ENCODE measurements around the gene CLSTN3. TPM values are rescaled to one million over a fixed set of nuclear protein-coding genes. Genes with fewer than 3 reads are reported as not detected.

Gene CLSTN3
- total RNA-seq, 1 donor from 2014 or later: 57.8 TPM

GRCh38 chr12:7150356-7150755 is 20.2 kb downstream of the CLSTN3 start:
- no peak for DNase-seq (ENCODE audit: low spot score)
- no peaks in the 10 kb centered on the region for H3K27me3 Mint-ChIP-seq (ENCODE audit: low read depth)
- H3K27ac Mint-ChIP-seq: no peak overlapping the region
- no peak overlapping the region for H3K4me3 Mint-ChIP-seq (ENCODE audit: low read depth)
- intact Hi-C loops (cut with micrococcal nuclease): no loop called here
- no peaks in the 10 kb centered on the region for H3K4me1 Mint-ChIP-seq (ENCODE audit: low read depth)
- peaks cover 57% of the 10 kb centered on the region for H3K36me3 Mint-ChIP-seq (ENCODE audit: low read depth)
- no peaks in the 10 kb centered on the region for H3K9me3 Mint-ChIP-seq

GRCh38 chr12:7150841-7151240 is 20.7 kb downstream of the CLSTN3 start:
- DNase-seq (ENCODE audit: low spot score): no peak

GRCh38 chr12:7151532-7151931 is 21.4 kb downstream of the CLSTN3 start:
- Mint-ChIP-seq H3K27me3 (ENCODE audit: low read depth) (no peaks in the 10 kb centered on the region), H3K4me1 (ENCODE audit: low read depth) (no peaks in the 10 kb centered on the region), H3K27ac (no peak overlapping the region), H3K36me3 (ENCODE audit: low read depth) (peaks cover 48% of the 10 kb centered on the region), H3K9me3 (no peaks in the 10 kb centered on the region), H3K4me3 (ENCODE audit: low read depth) (no peak overlapping the region)
- intact Hi-C loops (cut with micrococcal nuclease): no loop called here
- DNase-seq (ENCODE audit: low spot score): no peak

More at GRCh38 chr12:7150841-7151240, 20.7 kb downstream of the CLSTN3 start:
- H3K4me3 Mint-ChIP-seq (ENCODE audit: low read depth): no peak overlapping the region
- H3K27me3 Mint-ChIP-seq (ENCODE audit: low read depth): no peaks in the 10 kb centered on the region
- H3K36me3 Mint-ChIP-seq (ENCODE audit: low read depth): peaks cover 53% of the 10 kb centered on the region
- H3K9me3 Mint-ChIP-seq: no peaks in the 10 kb centered on the region
- intact Hi-C loops (cut with micrococcal nuclease): no loop called here
- H3K4me1 Mint-ChIP-seq (ENCODE audit: low read depth): no peaks in the 10 kb centered on the region
- H3K27ac Mint-ChIP-seq: no peak overlapping the region

GRCh38 chr12:7152818-7153217 is 22.6 kb downstream of the CLSTN3 start:
- H3K27ac Mint-ChIP-seq: no peak overlapping the region

GRCh38 chr12:7154042-7154441 is 23.9 kb downstream of the CLSTN3 start:
- intact Hi-C loops (cut with micrococcal nuclease): no loop called here
- Mint-ChIP-seq H3K27ac (no peak overlapping the region), H3K4me1 (ENCODE audit: low read depth) (no peaks in the 10 kb centered on the region), H3K27me3 (ENCODE audit: low read depth) (no peaks in the 10 kb centered on the region), H3K36me3 (ENCODE audit: low read depth) (peaks cover 31% of the 10 kb centered on the region), H3K4me3 (ENCODE audit: low read depth) (no peak overlapping the region), H3K9me3 (no peaks in the 10 kb centered on the region)
- no peak for DNase-seq (ENCODE audit: low spot score)

More at GRCh38 chr12:7152818-7153217, 22.6 kb downstream of the CLSTN3 start:
- Mint-ChIP-seq H3K4me1 (ENCODE audit: low read depth) (no peaks in the 10 kb centered on the region), H3K9me3 (no peaks in the 10 kb centered on the region), H3K27me3 (ENCODE audit: low read depth) (no peaks in the 10 kb centered on the region), H3K4me3 (ENCODE audit: low read depth) (no peak overlapping the region), H3K36me3 (ENCODE audit: low read depth) (peaks cover 43% of the 10 kb centered on the region)
- intact Hi-C loops (cut with micrococcal nuclease): no loop called here
- DNase-seq (ENCODE audit: low spot score): no peak

- intact Hi-C loops (cut with micrococcal nuclease): no loop called here
- H3K9me3 Mint-ChIP-seq: no peaks in the 10 kb centered on the region
- H3K4me1 Mint-ChIP-seq (ENCODE audit: low read depth): peaks cover 3% of the 10 kb centered on the region
- peaks cover 24% of the 10 kb centered on the region for H3K36me3 Mint-ChIP-seq (ENCODE audit: low read depth)
- H3K27me3 Mint-ChIP-seq (ENCODE audit: low read depth): no peaks in the 10 kb centered on the region
- DNase-seq (ENCODE audit: low spot score): no peak
- H3K4me3 Mint-ChIP-seq (ENCODE audit: low read depth): no peak overlapping the region
- no peak overlapping the region for H3K27ac Mint-ChIP-seq
Observed at GRCh38 chr12:7154901-7155470, 24.8 kb downstream of the CLSTN3 start.

- no peaks in the 10 kb centered on the region for H3K9me3 Mint-ChIP-seq
- intact Hi-C loops (cut with micrococcal nuclease): no loop called here
- H3K36me3 Mint-ChIP-seq (ENCODE audit: low read depth): peaks cover 18% of the 10 kb centered on the region
- peaks cover 3% of the 10 kb centered on the region for H3K4me1 Mint-ChIP-seq (ENCODE audit: low read depth)
- H3K27ac Mint-ChIP-seq: no peak overlapping the region
- DNase-seq (ENCODE audit: low spot score): no peak
- no peaks in the 10 kb centered on the region for H3K27me3 Mint-ChIP-seq (ENCODE audit: low read depth)
- no peak overlapping the region for H3K4me3 Mint-ChIP-seq (ENCODE audit: low read depth)
Observed at GRCh38 chr12:7155471-7156034, 25.4 kb downstream of the CLSTN3 start.

- intact Hi-C loops (cut with micrococcal nuclease): no loop called here
- H3K4me3 Mint-ChIP-seq (ENCODE audit: low read depth): no peak overlapping the region
- H3K27me3 Mint-ChIP-seq (ENCODE audit: low read depth): no peaks in the 10 kb centered on the region
- H3K27ac Mint-ChIP-seq: no peak overlapping the region
- peaks cover 14% of the 10 kb centered on the region for H3K36me3 Mint-ChIP-seq (ENCODE audit: low read depth)
- peaks cover 3% of the 10 kb centered on the region for H3K4me1 Mint-ChIP-seq (ENCODE audit: low read depth)
- H3K9me3 Mint-ChIP-seq: no peaks in the 10 kb centered on the region
- DNase-seq (ENCODE audit: low spot score): no peak
Observed at GRCh38 chr12:7156259-7157197, 26.4 kb downstream of the CLSTN3 start.

GRCh38 chr12:7157391-7157790 is 27.2 kb downstream of the CLSTN3 start:
- Mint-ChIP-seq H3K36me3 (ENCODE audit: low read depth) (peaks cover 14% of the 10 kb centered on the region), H3K27ac (no peak overlapping the region), H3K27me3 (ENCODE audit: low read depth) (peaks cover 7% of the 10 kb centered on the region), H3K4me1 (ENCODE audit: low read depth) (peaks cover 3% of the 10 kb centered on the region), H3K4me3 (ENCODE audit: low read depth) (no peak overlapping the region), H3K9me3 (no peaks in the 10 kb centered on the region)
- intact Hi-C loops (cut with micrococcal nuclease): no loop called here
- DNase-seq (ENCODE audit: low spot score): no peak

- no peak for DNase-seq (ENCODE audit: low spot score)
- Mint-ChIP-seq H3K27me3 (ENCODE audit: low read depth) (peaks cover 15% of the 10 kb centered on the region), H3K36me3 (ENCODE audit: low read depth) (peaks cover 8% of the 10 kb centered on the region), H3K9me3 (no peaks in the 10 kb centered on the region), H3K27ac (no peak overlapping the region), H3K4me3 (ENCODE audit: low read depth) (no peak overlapping the region), H3K4me1 (ENCODE audit: low read depth) (peaks cover 7% of the 10 kb centered on the region)
- intact Hi-C loops (cut with micrococcal nuclease): no loop called here
Observed at GRCh38 chr12:7158781-7159609, 28.8 kb downstream of the CLSTN3 start.

- Mint-ChIP-seq H3K4me1 (ENCODE audit: low read depth) (peaks cover 7% of the 10 kb centered on the region), H3K36me3 (ENCODE audit: low read depth) (peaks cover 2% of the 10 kb centered on the region), H3K27me3 (ENCODE audit: low read depth) (peaks cover 15% of the 10 kb centered on the region), H3K9me3 (peaks cover under 1% of the 10 kb centered on the region), H3K27ac (peak overlapping the region; percentile 38), H3K4me3 (ENCODE audit: low read depth) (no peak overlapping the region)
- intact Hi-C loops (cut with micrococcal nuclease): no loop called here
- no peak for DNase-seq (ENCODE audit: low spot score)
Observed at GRCh38 chr12:7160183-7160582, 30.0 kb downstream of the CLSTN3 start.

GRCh38 chr12:7161327-7161726 is 31.2 kb downstream of the CLSTN3 start:
- Mint-ChIP-seq H3K4me1 (ENCODE audit: low read depth) (peaks cover 7% of the 10 kb centered on the region), H3K27me3 (ENCODE audit: low read depth) (peaks cover 15% of the 10 kb centered on the region), H3K36me3 (ENCODE audit: low read depth) (no peaks in the 10 kb centered on the region), H3K9me3 (peaks cover 6% of the 10 kb centered on the region), H3K27ac (no peak overlapping the region), H3K4me3 (ENCODE audit: low read depth) (no peak overlapping the region)
- DNase-seq (ENCODE audit: low spot score): no peak
- intact Hi-C loops (cut with micrococcal nuclease): no loop called here
